GM12864 (cell line): Measurements from ENCODE around the gene DSCAML1.

Source experiments
- DNase-seq: peaks from one replicate; pipeline ENCODE4 v3.0.0-alpha.2; 2011; ENCODE audit warnings: low read depth
- H3K4me3 ChIP-seq: 2 replicates; pipeline ENCODE4 v1.5.1; 2011; ENCODE audit warnings: mild to moderate bottlenecking, low read depth, low read length, control low read depth
- CTCF ChIP-seq: IDR thresholded peaks from 2 replicates; pipeline ENCODE4 v1.5.1; 2011; ENCODE audit warnings: low read depth, mild to moderate bottlenecking, moderate library complexity, low read length, control low read depth, inconsistent platforms; ENCODE audit errors: missing control alignments

DSCAML1 gene

DNA sequence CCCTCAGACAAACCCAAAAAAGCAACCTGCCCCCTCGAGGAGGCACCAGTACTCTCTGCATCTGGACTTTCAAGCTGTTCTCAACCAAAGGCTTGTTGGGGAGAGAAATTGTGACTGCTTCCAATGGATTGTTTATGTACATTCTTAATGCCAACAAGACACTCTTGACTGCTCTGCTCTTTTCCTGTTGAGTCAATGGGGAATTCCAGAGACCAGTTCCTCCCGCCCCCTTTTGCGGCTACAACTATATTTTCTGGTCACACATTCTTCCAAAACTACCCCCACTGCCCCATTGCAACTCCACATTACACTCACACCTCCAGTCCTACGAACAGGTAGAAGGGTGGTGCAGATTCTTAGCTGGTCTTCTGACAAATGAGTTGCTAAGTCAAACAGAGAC is 187.0 kb downstream of the DSCAML1 start:
- no peak for TF ChIP-seq CTCF
- H3K4me3 ChIP-seq = no peak overlapping the region
- peak; percentile 29 for DNase-seq

- DNase-seq = no peak
- no peak overlapping the region for H3K4me3 ChIP-seq
- no peak for TF ChIP-seq CTCF
These were observed 189.6 kb downstream of the DSCAML1 start for GRCh38 chr11:117607449-117607848.

DNA sequence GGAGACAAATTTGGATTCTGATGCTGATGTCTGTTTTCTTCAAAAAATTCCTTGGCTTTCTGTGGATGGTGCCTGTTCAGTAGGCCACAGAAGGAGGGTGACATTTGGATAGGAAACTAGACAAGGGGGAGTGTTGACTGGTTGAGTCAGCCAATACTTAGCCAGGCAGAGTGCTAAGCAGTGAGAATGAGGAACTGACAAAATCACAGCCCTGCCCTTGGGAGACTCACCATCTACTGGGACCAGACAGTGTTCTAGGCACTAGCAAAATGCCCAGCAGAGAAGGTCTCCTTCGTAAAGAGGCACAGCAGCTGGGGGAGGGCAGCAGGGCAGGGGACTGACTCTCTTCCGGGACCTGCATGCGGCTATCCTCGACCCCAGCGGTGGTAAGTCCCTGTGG is 190.2 kb downstream of the DSCAML1 start:
- H3K4me3 ChIP-seq = no peak overlapping the region
- no peak for DNase-seq
- TF ChIP-seq CTCF = no peak

- no peak overlapping the region for H3K4me3 ChIP-seq
- DNase-seq = peak; percentile 18
- TF ChIP-seq CTCF = no peak
These were observed 190.8 kb downstream of the DSCAML1 start for GRCh38 chr11:117606211-117606610.

DNA sequence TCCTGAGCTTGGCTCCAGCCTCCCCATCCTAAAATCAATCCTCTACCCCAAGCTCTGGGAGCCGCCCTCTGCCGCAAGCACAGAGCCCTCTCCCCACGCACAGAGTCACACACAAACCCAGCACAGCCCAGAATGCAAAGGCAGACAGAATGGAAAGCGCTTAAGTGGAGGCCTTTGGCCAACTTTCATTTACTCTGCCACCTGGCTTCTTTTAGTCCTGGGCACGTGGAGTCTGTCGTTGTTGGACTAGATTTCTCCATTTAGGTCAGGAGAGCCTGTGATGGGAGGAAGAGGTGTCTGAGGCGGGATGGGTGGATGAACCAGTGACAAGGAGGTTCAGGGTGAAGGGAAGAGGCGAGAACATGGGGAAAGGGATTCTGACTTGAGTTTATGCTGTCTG is 191.7 kb downstream of the DSCAML1 start:
- TF ChIP-seq CTCF = no peak
- H3K4me3 ChIP-seq = no peak overlapping the region
- DNase-seq = no peak

DNA sequence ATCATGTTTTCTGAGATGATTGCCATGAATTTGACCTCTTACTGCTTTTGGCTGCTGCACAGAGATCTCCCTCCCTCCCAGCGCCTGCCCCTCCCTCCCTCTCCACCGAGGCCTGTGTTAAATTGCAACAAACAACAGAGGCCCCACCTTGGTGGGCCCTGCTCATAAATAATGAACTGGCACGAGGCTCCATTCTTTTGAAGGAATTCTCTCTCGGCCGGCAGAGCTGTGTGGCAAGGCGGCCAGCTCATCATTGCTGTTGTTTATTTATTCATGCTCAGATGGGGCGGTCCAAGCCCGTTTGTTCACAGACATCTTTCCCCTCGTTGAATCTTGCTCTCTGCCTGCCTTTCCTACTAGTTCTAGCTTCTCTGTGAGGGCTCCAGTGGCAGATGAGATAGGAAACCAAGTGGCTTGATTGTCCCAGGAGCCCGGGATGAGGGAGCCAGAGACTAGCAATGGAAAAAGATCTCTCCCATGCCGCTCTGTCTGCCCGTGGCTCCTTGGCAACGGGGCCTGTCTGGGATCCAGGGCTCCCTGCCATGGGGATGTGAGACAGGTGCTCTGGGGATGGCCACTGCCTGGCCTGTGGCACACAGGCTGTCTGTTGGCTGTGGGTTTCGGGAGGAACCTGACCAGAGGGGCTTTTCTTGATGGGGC is 192.6 kb downstream of the DSCAML1 start:
- H3K4me3 ChIP-seq = no peak overlapping the region
- no peak for TF ChIP-seq CTCF
- DNase-seq = no peak

DNA sequence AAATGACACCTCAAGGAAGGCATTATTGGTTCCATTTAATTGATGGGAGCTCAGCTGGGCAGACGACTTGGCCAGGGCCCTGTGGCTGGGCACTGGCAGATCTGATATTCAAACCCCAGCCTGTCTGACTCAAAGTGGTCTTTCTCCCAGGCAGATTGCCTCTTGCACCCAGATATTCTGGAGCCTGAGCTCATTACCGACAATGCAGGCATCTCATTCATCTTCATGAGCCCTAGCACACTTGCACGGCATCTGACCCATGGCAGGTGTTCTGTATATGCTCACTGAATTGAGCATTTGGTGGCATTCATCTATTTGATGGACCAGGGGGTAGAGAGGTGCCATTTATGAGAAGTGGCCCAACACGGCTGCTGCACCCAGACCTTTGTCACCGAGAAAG is 193.1 kb downstream of the DSCAML1 start:
- no peak overlapping the region for H3K4me3 ChIP-seq
- DNase-seq = no peak
- TF ChIP-seq CTCF = no peak
